Esophagus squamous epithelium (tissue), 5 donors: ENCODE data around the gene RGS14. TPM values are rescaled to one million over a fixed set of nuclear protein-coding genes. Genes with fewer than 3 reads are reported as not detected.

ENCODE experiments used
- DNase-seq: peaks from one replicate; lab custom pipeline; 2025; lab: John Stamatoyannopoulos, UW
- H3K27ac ChIP-seq, 4 donors: fragments of 200-600 bp; sonication (generic); one replicate each; pipeline ENCODE4 v1.5.1; 2016 to 2019; ENCODE audit warnings: mild to moderate bottlenecking in 1 of 4
- H3K27me3 ChIP-seq, 4 donors: fragments of 200-600 bp; sonication (generic); 1 replicate in 3 of 4; 2 replicates in 1 of 4; pipeline versions ENCODE4 v1.5.1 to v1.6.0; 2017 to 2021; ENCODE audit warnings: antibody characterized with exemption in 1 of 4
- H3K36me3 ChIP-seq, 3 donors: fragments of 200-600 bp; sonication (generic); one replicate each; pipeline ENCODE4 v1.5.1; 2016 to 2019
- H3K4me1 ChIP-seq, 3 donors: fragments of 200-600 bp; sonication (generic); one replicate each; pipeline ENCODE4 v1.5.1; 2017 to 2019
- H3K4me3 ChIP-seq, 4 donors: fragments of 200-600 bp; sonication (generic); 1 replicate in 3 of 4; 2 replicates in 1 of 4; pipeline ENCODE4 v1.5.1; 2016 to 2019; ENCODE audit warnings: mild to moderate bottlenecking in 2 of 4, moderate library complexity in 1 of 4
- H3K9me3 ChIP-seq, 3 donors: fragments of 200-600 bp; sonication (generic); one replicate each; pipeline ENCODE4 v1.5.1; 2016 to 2019
- CTCF ChIP-seq, 6 experiments: fragments of 450-650 bp in 4 of 6; fragments of 200-600 bp in 2 of 6; sonication (generic) in 2 of 6; IDR thresholded peaks; one replicate each; pipeline ENCODE4 v1.5.1; 2016 to 2019; ENCODE audit warnings: antibody characterized with exemption in 6 of 6, mild to moderate bottlenecking in 4 of 6, moderate library complexity in 4 of 6
- POLR2A ChIP-seq, 4 donors: fragments of 450-650 bp; IDR thresholded peaks; one replicate each; pipeline ENCODE4 v1.6.1; 2017; ENCODE audit warnings: antibody characterized with exemption in 4 of 4, mild to moderate bottlenecking in 4 of 4, moderate library complexity in 3 of 4
- WGBS, 2 donors: methylation state at CpG; one replicate each; pipeline ENCODE4 v1.1.5; 2018; 5-methylcytosine and 5-hydroxymethylcytosine counted together
- intact Hi-C: fragments of 100-400 bp; cut with DNase I; formaldehyde crosslinking; loops from one replicate; pipeline ENCODE4 v1.15.0; 2022
- total RNA-seq, 4 donors: library from RNA; depleted of rRNA; stranded (reverse); fragments of >200 nt; gene quantifications; one replicate each; pipeline ENCODE4 v1.1.0, GENCODE V29; 2016
- donor health status: DM: yes; HTN: yes; CAD: no.

Gene RGS14
- total RNA-seq, 4 donors from 2014 or later = 32.7 to 37.8 (median 34.8) TPM

GRCh38 chr5:177347699-177348098 is 10.0 kb upstream of the RGS14 start:
- intact Hi-C loops = no loop called here
- peak overlapping the region in 1 of 4 donors; percentile 49 for H3K27ac ChIP-seq
- TF ChIP-seq CTCF (IDR thresholded peaks at IDR 0.05) (no peak), POLR2A (IDR thresholded peaks at IDR 0.05) (no peak)
- H3K4me3 ChIP-seq = no peak overlapping the region
- DNase-seq = no peak
- H3K4me1 ChIP-seq = peaks cover 36 to 75% (median 39%) of the 10 kb centered on the region in 3 donors
- H3K36me3 ChIP-seq = peaks cover 0 to 71% (median 0%) of the 10 kb centered on the region in 3 donors
- no peaks in the 10 kb centered on the region for H3K9me3 ChIP-seq
- H3K27me3 ChIP-seq = no peaks in the 10 kb centered on the region
- 85 to 86% methylated on average over 4 of the region's 4 CpGs for WGBS, 2 donors

GRCh38 chr5:177349362-177349647 is 8.4 kb upstream of the RGS14 start:
- Histone ChIP-seq H3K36me3 (peaks cover 0 to 55% (median 0%) of the 10 kb centered on the region in 3 donors), H3K9me3 (no peaks in the 10 kb centered on the region), H3K27ac (peak overlapping the region in 2 of 4 donors; percentile 90 to 96), H3K27me3 (no peaks in the 10 kb centered on the region), H3K4me1 (peaks cover 36 to 69% (median 39%) of the 10 kb centered on the region in 3 donors), H3K4me3 (peak overlapping the region in 2 of 4 donors; percentile 67 to 90)
- intact Hi-C loops = no loop called here
- DNase-seq = no peak
- WGBS, 2 donors = 61 to 65% methylated on average over 3 of the region's 3 CpGs
- TF ChIP-seq POLR2A (IDR thresholded peaks at IDR 0.05) (no peak), CTCF (IDR thresholded peaks at IDR 0.05) (no peak)

GRCh38 chr5:177349762-177350161 is 8.0 kb upstream of the RGS14 start:
- Histone ChIP-seq H3K9me3 (no peaks in the 10 kb centered on the region), H3K36me3 (peaks cover 0 to 50% (median 0%) of the 10 kb centered on the region in 3 donors), H3K27me3 (no peaks in the 10 kb centered on the region), H3K4me3 (peak overlapping the region; percentile 57 to 90 (median 70)), H3K4me1 (peaks cover 36 to 67% (median 39%) of the 10 kb centered on the region in 3 donors), H3K27ac (peak overlapping the region in 3 of 4 donors; percentile 88 to 96 (median 90))
- 40 to 61% methylated on average over 5 of the region's 5 CpGs for WGBS, 2 donors
- intact Hi-C loops = no loop called here
- DNase-seq = no peak
- TF ChIP-seq POLR2A (IDR thresholded peaks at IDR 0.05) (no peak), CTCF (IDR thresholded peaks at IDR 0.05) (no peak)

- intact Hi-C loops = no loop called here
- WGBS, 2 donors = 13 to 23% methylated on average over 9 of the region's 19 CpGs
Measured at GRCh38 chr5:177350776-177351391, 6.8 kb upstream of the RGS14 start.

More at GRCh38 chr5:177350776-177351391, 6.8 kb upstream of the RGS14 start:
- H3K4me1 ChIP-seq = peaks cover 36 to 60% (median 36%) of the 10 kb centered on the region in 3 donors
- DNase-seq = no peak
- H3K9me3 ChIP-seq = no peaks in the 10 kb centered on the region
- peak overlapping the region; percentile 57 to 90 (median 70) for H3K4me3 ChIP-seq
- H3K27ac ChIP-seq = peak overlapping the region; percentile 88 to 96 (median 90)
- peaks cover 0 to 39% (median 0%) of the 10 kb centered on the region in 3 donors for H3K36me3 ChIP-seq
- H3K27me3 ChIP-seq = no peaks in the 10 kb centered on the region
- no peak for TF ChIP-seq POLR2A (IDR thresholded peaks at IDR 0.05)
- TF ChIP-seq CTCF (IDR thresholded peaks at IDR 0.05) = no peak
